Measurements from ENCODE around the gene ZNF763.
"Not testable (repeated sequence)": the region's sequence is repeated elsewhere in the genome, so short reads cannot be mapped to it uniquely, and the experiment has no call there.

The ZNF763 gene

DNA sequence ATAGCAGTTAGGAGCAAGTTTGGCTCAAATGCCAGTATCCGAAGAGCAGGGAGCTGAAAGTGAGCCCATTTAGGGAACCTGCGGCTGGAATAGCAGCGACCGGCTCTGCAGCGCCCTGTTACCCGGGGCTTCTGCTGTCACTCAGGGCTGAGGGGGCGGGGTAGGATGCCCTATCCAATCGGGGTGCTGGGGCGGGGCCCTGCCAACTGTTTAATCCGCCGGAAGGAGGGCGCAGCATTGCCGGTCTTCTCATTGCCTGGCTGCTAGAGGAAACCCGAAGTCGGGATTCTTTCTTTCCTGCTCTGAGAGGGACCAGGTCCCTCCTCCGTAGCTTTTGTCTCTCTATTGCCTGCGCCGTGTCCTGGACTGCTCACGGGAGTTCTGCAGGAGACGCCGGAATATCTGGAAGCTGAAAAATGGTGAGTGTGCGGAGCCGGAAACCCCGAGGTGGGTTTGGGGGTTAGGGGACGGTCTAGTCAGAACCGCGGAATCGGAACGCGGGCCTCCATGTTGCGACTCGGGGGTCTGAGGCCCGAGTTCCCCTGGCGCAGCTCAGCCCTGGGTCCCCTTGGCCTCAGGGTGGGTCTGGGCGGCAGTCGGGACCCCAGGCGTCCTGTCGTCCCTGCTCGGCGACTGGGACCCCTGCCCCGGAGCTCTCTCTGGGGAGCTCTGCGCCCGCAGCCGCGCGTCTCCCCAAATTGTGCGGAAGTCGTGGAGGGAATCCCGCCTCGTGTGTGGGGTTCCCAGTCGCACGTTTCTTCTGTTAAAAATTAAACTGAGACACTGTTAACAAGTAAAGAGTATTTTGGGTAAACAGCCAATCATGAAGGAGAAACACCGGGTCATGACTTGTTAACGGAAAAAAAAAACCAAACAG, 22.8 kb downstream of the ZNF763 start:
- TF ChIP-seq, protein P1, sequence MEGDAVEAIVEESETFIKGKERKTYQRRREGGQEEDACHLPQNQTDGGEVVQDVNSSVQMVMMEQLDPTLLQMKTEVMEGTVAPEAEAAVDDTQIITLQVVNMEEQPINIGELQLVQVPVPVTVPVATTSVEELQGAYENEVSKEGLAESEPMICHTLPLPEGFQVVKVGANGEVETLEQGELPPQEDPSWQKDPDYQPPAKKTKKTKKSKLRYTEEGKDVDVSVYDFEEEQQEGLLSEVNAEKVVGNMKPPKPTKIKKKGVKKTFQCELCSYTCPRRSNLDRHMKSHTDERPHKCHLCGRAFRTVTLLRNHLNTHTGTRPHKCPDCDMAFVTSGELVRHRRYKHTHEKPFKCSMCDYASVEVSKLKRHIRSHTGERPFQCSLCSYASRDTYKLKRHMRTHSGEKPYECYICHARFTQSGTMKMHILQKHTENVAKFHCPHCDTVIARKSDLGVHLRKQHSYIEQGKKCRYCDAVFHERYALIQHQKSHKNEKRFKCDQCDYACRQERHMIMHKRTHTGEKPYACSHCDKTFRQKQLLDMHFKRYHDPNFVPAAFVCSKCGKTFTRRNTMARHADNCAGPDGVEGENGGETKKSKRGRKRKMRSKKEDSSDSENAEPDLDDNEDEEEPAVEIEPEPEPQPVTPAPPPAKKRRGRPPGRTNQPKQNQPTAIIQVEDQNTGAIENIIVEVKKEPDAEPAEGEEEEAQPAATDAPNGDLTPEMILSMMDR (IDR thresholded peaks at IDR 0.05; ENCODE audit: low read depth, low read length), result no peak

DNA sequence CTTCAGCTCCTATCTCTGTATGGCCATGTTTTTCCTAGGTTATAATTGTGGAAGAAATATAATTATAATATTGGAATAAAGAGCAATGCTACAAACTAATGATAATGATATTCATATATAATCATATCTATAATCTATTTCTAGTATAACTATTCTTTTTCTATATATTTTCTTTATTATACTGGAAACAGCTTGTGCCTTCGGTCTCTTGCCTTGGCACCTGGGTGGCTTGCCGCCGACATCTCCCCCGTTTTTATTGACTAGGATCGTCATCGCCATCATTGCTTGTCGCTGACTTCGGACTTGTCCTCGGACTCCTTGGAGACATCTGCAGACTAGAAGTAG, 24.2 kb downstream of the ZNF763 start:
- no peak for DNase-seq (ENCODE audit: low read depth in 2 of 2)
- TF ChIP-seq, protein P1 (IDR thresholded peaks at IDR 0.05; ENCODE audit: low read depth, low read length), result no peak
- H3K4me3 ChIP-seq (replicated peaks in 1 of 2; ENCODE audit: low read depth in 2 of 2, low read length in 2 of 2), result peak overlapping the region; percentile 65 to 88

More for the DNA sequence above, 22.8 kb downstream of the ZNF763 start:
- peak overlapping the region; percentile 65 to 88 for H3K4me3 ChIP-seq (replicated peaks in 1 of 2; ENCODE audit: low read depth in 2 of 2, low read length in 2 of 2)
- DNase-seq (ENCODE audit: low read depth in 2 of 2), result peak; percentile 94

DNA sequence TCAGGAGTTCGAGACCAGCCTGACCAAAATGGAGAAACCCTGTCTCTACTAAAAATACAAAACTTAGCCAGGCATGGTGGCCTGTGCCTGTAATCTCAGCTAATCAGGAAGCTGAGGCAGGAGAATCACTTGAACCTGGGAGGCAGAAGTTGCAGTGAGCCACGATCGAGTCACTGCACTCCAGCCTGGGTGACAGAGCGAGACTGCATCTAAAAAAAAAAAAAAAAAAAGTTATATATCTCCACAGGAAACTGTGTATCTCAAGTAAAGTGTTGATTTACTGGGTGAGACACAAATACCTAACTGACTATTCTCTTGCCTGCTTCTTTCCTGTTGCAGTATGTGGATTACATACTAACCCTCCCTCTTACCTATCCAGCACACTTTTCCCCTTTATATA, 27.1 kb downstream of the ZNF763 start:
- H3K4me3 ChIP-seq (replicated peaks in 1 of 2; ENCODE audit: low read depth in 2 of 2, low read length in 2 of 2); DNase-seq (ENCODE audit: low read depth in 2 of 2): not testable (repeated sequence)

DNA sequence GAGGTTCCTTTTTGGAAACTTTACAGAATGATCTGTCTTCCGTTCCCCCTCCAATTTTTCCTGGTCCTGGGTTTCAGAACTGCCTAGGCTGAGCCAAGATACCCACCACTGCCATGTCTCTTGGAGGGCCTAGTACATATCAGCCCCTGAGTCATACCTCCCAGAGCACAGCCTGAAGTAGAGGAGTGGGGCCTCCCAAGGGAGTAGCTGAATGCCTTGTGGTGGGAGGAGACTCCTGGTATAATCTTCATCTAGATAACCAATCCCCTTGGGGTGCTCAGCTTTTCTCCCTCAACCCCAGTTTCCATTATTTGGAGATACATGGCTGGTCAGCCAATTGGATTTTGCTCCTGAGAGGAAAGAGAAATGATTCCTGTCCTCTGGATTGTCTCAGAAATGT, 30.3 kb downstream of the ZNF763 start:
- TF ChIP-seq, protein P1 (IDR thresholded peaks at IDR 0.05; ENCODE audit: low read depth, low read length), result no peak
- no peak overlapping the region for H3K4me3 ChIP-seq (replicated peaks in 1 of 2; ENCODE audit: low read depth in 2 of 2, low read length in 2 of 2)
- peak; percentile 65 to 72 for DNase-seq (ENCODE audit: low read depth in 2 of 2)

DNA sequence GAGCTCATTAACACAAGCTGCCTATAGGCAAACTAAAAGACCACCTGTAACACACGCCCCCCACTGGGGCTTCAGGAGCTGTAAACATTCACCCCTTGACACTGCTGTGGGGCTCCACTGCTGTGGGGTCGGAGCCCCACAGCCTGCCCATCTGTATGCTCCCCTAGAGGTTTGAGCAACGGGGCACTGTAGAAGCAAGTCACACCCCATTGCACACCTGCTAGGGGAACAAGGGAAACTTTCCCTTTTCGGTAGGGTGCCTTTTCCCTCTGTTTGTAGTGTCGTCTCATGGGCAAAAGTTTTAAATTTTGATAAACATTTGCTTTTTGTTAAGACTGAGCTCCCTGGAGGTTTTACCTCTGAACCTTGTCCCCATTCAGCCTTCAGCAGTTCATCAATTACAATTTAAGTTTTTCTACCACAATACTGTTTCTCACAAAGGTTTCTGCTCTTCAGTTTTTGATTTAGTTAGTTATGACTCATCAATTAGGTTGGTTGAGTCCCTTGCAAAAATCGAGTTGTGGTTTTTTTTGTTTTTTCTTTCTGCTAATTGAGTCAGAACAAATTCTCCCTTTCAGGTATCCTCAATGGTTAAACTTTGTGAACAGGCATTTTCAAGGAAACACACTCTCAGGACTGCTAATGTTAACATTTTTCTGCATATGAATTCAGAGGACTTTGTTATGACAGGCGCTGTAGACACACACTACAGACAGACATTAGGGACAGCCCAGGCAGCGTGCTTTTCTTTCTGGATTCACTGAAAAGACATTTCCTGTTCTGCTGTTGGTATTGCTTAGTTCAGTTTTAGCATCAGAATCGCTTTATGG, 35.5 kb downstream of the ZNF763 start:
- TF ChIP-seq, protein P1 (IDR thresholded peaks at IDR 0.05; ENCODE audit: low read depth, low read length), result no peak
- no peak overlapping the region for H3K4me3 ChIP-seq (replicated peaks in 1 of 2; ENCODE audit: low read depth in 2 of 2, low read length in 2 of 2)
- DNase-seq (ENCODE audit: low read depth in 2 of 2), result peak in 1 of 2 donors; percentile 26

DNA sequence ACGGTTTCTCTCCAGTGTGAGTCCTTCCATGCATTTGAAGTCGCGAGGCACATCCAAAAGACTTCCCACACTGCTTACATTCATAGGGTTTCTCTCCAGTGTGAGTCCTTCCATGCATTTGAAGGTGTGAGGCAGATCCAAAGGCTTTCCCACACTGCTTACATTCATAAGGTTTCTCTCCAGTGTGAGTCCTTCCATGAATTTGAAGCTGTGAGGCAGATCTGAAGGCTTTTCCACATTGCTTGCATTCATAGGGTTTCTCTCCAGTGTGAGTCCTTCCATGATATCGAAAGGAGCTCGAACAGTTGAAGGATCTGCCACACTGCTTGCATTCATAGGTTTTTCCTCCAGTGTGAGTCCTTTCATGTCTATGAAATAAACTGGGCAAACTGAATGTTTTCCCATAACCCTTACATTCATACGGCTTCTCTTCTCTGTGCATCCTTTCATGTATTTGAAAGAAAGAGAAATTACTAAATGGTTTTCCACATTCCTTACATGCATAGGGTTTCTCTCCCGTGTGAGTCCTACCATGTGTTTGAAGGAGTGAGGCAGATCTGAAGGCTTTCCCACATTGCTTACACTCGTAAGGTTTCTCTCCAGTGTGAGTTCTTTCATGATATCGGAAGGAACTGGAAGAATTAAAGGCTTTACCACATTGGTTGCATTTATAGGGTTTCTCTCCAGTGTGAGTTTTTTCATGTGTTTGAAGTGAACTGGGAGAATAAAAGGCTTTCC, 50.3 kb downstream of the ZNF763 start:
- DNase-seq (ENCODE audit: low read depth in 2 of 2), result peak in 1 of 2 donors; percentile 10
- H3K4me3 ChIP-seq (replicated peaks in 1 of 2; ENCODE audit: low read depth in 2 of 2, low read length in 2 of 2), result no peak overlapping the region
- TF ChIP-seq, protein P1 (IDR thresholded peaks at IDR 0.05; ENCODE audit: low read depth, low read length), result no peak

Data from cardiac fibroblast (primary cell).